ENCODE results near the gene ANO10.

Gene ANO10

DNA sequence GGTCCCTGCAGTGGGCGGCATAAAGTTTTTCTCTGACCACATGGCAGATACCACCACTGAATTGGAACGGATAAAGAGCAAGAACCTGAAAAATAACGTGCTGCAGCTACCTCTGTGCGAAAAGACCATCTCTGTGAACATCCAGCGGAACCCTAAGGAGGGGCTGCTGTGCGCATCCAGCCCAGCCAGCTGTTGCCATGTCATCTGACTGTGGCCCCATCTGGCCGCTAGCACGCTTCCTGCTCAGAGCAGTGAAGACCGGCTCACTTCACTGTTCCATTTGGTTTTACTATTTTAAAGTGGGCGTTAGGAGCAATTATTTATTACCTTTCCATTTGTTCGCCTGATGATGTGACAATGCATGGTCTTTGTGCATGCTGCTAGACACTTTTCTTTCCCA, 273.5 kb downstream of the ANO10 start:
- TF ChIP-seq, protein P1, sequence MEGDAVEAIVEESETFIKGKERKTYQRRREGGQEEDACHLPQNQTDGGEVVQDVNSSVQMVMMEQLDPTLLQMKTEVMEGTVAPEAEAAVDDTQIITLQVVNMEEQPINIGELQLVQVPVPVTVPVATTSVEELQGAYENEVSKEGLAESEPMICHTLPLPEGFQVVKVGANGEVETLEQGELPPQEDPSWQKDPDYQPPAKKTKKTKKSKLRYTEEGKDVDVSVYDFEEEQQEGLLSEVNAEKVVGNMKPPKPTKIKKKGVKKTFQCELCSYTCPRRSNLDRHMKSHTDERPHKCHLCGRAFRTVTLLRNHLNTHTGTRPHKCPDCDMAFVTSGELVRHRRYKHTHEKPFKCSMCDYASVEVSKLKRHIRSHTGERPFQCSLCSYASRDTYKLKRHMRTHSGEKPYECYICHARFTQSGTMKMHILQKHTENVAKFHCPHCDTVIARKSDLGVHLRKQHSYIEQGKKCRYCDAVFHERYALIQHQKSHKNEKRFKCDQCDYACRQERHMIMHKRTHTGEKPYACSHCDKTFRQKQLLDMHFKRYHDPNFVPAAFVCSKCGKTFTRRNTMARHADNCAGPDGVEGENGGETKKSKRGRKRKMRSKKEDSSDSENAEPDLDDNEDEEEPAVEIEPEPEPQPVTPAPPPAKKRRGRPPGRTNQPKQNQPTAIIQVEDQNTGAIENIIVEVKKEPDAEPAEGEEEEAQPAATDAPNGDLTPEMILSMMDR (IDR thresholded peaks at IDR 0.05; ENCODE audit: insufficient read depth, low read depth, low read length, missing control alignments): no peak
- no peak overlapping the region for H3K4me3 ChIP-seq (ENCODE audit: low read depth, low read length)
- no peak for DNase-seq (ENCODE audit: low read depth)

DNA sequence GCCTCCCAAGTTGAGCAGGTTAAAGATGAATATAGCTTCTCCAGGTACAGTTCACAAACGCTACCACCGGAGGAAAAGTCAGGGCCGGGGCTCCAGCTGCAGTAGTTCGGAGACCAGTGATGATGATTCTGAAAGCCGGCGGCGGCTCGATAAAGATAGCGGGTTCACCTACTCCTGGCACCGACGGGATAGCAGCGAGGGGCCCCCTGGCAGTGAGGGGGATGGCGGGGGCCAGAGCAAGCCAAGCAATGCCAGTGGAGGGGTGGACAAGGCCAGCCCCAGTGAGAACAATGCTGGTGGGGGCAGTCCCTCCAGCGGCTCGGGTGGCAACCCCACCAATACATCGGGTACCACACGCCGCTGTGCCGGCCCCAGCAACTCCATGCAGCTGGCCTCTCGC, 274.0 kb downstream of the ANO10 start:
- H3K4me3 ChIP-seq (ENCODE audit: low read depth, low read length): no peak overlapping the region
- TF ChIP-seq, protein P1 (IDR thresholded peaks at IDR 0.05; ENCODE audit: insufficient read depth, low read depth, low read length, missing control alignments): no peak
- DNase-seq (ENCODE audit: low read depth): no peak

DNA sequence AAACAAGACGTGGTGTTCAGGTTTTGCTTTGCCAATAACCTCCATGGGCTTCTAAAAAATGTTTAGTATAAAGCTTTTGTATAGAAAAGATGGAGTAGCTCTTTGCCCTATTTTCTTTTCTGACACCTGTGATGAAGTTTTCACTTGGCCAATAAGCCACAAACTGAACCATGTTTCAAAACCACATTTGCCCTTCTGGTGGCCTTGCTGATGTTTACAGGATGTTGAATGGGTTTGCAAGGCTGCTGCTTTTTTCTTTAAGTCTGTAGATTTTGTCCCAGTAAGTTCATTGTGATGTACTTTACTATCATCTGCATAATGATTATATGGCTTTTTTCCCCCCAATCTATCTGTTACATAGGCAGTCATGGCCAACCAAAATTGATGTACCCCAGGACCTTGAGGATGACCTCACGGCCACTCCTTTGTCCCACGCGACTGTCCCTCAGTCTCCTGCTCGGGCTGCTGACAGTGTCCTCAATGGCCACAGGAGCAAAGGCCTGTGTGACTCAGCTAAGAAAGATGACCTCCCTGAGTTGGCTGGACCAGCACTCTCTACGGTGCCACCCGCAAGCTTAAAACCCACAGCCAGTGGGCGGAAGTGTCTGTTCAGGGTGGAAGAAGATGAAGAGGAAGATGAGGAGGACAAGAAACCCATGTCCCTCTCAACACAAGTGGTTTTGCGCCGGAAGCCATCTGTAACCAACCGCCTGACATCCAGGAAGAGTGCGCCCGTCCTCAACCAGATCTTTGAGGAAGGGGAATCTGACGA, 274.6 kb downstream of the ANO10 start:
- H3K4me3 ChIP-seq (ENCODE audit: low read depth, low read length): no peak overlapping the region
- TF ChIP-seq, protein P1 (IDR thresholded peaks at IDR 0.05; ENCODE audit: insufficient read depth, low read depth, low read length, missing control alignments): no peak
- DNase-seq (ENCODE audit: low read depth): no peak

DNA sequence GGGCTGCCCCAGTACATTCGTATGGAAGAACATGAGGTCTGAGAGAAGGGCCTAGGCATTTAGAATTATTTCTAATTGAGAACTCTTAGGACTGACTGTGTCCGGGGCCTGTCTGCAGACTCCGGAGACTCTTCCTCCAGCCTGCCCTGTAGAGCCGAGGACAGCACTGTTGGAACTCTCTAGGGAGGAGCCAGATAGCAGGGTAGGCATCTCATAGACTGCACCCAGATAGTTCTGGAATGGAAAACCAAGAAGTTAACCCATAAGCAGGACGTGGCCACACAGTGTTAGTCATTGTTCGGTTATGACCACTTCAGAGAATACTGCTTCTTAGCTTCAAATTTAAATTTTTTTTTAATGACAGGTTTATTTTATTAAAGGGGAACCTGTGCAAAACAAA, 275.9 kb downstream of the ANO10 start:
- no peak overlapping the region for H3K4me3 ChIP-seq (ENCODE audit: low read depth, low read length)
- DNase-seq (ENCODE audit: low read depth): no peak
- TF ChIP-seq, protein P1 (IDR thresholded peaks at IDR 0.05; ENCODE audit: insufficient read depth, low read depth, low read length, missing control alignments): no peak

DNA sequence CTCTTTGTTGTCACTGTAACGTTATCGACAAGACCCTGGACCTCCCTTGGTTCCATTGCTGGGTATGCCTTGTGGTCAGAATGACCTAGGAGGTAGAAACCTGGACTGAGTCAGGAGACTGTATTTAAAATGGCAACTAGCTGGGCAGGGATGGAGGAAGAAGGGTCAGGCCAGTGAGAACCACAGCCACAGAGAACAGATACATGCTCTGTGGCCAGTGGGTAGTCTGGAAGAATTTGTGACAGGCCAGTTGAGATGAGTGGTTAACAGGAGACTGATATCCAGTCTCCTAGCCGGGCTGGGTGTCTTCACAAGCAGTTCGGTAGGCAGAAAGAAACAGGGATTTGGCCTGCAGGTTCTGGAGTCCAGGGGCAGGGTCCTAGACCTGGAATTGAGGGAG, 276.6 kb downstream of the ANO10 start:
- no peak overlapping the region for H3K4me3 ChIP-seq (ENCODE audit: low read depth, low read length)
- DNase-seq (ENCODE audit: low read depth): no peak
- TF ChIP-seq, protein P1 (IDR thresholded peaks at IDR 0.05; ENCODE audit: insufficient read depth, low read depth, low read length, missing control alignments): no peak

DNA sequence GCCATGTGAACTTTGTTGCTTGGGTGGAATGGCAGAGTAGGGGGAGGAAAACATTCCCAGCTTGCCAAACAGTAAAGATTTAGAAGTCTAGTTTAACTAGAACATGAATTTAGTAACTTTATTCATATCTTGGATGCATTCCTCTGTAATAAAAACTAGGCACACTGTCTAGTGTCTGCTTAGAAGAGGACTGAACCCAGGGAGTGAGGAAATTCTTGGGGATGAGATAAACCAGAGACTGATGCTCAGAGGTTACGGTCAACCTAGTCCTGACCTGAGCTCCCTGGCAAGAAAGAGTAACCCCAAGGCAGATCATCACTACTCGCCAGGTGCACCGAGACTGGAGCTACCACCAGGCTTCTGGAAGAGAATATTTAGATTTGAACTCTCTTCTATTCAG, 277.3 kb downstream of the ANO10 start:
- DNase-seq (ENCODE audit: low read depth): no peak
- TF ChIP-seq, protein P1 (IDR thresholded peaks at IDR 0.05; ENCODE audit: insufficient read depth, low read depth, low read length, missing control alignments): no peak
- H3K4me3 ChIP-seq (ENCODE audit: low read depth, low read length): no peak overlapping the region

DNA sequence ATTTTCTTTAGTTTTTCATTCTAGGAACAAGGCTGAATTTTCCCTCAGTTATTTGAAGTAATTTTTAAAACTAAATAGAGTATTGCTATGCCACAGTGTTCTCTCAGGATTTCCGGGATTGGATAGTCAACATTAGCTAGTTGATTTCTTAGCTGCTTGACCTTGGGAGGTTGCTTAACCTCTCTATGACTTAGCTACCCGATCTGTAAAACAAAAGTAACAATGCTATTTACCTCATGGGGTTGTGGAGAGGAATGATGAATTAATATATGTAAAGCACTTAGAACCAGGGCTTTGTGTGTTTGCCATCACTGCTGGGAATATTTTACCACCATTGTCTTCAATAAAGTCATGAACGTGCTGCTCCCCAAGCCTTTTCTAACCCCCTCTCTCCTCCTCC, 278.0 kb downstream of the ANO10 start:
- no peak overlapping the region for H3K4me3 ChIP-seq (ENCODE audit: low read depth, low read length)
- TF ChIP-seq, protein P1 (IDR thresholded peaks at IDR 0.05; ENCODE audit: insufficient read depth, low read depth, low read length, missing control alignments): no peak
- no peak for DNase-seq (ENCODE audit: low read depth)
